H9 (cell line): ENCODE data around the gene KRTAP9-8. TPM values are rescaled to one million over a fixed set of nuclear protein-coding genes. Genes with fewer than 3 reads are reported as not detected.

Experiments
- DNase-seq: peaks from one replicate; pipeline ENCODE4 v3.0.0-alpha.2; 2017
- H2AFZ ChIP-seq: one replicate; pipeline ENCODE4 v1.6.1; 2013; ENCODE audit warnings: mild to moderate bottlenecking, low read length, control low read depth, moderate library complexity
- H2AK5ac ChIP-seq: 2 replicates; pipeline ENCODE4 v1.6.1; 2013; ENCODE audit warnings: low read length, control low read depth, mixed read lengths; ENCODE audit not compliant: insufficient read length
- H2BK120ac ChIP-seq: one replicate; pipeline ENCODE4 v1.6.1; 2013; ENCODE audit warnings: low read depth, mild to moderate bottlenecking, low read length, control low read depth, inconsistent platforms; ENCODE audit not compliant: poor library complexity, severe bottlenecking
- H2BK12ac ChIP-seq: 2 replicates; pipeline ENCODE4 v1.6.1; 2013; ENCODE audit warnings: low read length, control low read depth, mixed read lengths, low read depth; ENCODE audit not compliant: insufficient read length
- H2BK15ac ChIP-seq: 2 replicates; pipeline ENCODE4 v1.6.1; 2013; ENCODE audit warnings: low read depth, low read length, control low read depth
- H2BK20ac ChIP-seq: one replicate; pipeline ENCODE4 v1.6.1; 2013; ENCODE audit warnings: low read depth, mild to moderate bottlenecking, low read length, control low read depth, inconsistent platforms; ENCODE audit not compliant: poor library complexity, severe bottlenecking
- H2BK5ac ChIP-seq: 2 replicates; pipeline ENCODE4 v1.6.1; 2013; ENCODE audit warnings: low read length, control low read depth, mixed read lengths; ENCODE audit not compliant: insufficient read length
- H3K14ac ChIP-seq: 2 replicates; pipeline ENCODE4 v1.6.1; 2013; ENCODE audit warnings: low read length, control low read depth; ENCODE audit not compliant: insufficient read depth
- H3K18ac ChIP-seq: 2 replicates; pipeline ENCODE4 v1.6.1; 2013; ENCODE audit warnings: low read depth, mild to moderate bottlenecking, mixed read lengths, low read length, control low read depth; ENCODE audit not compliant: insufficient read length
- H3K23ac ChIP-seq: 2 replicates; pipeline ENCODE4 v1.6.1; 2013; ENCODE audit warnings: low read length, control low read depth, mixed read lengths, low read depth; ENCODE audit not compliant: insufficient read length
- H3K23me2 ChIP-seq: 2 replicates; pipeline ENCODE4 v1.6.1; 2013; ENCODE audit warnings: low read depth, mild to moderate bottlenecking, mixed read lengths, low read length, control low read depth; ENCODE audit not compliant: insufficient read length, poor library complexity, severe bottlenecking
- H3K27ac ChIP-seq: 2 replicates; pipeline ENCODE4 v1.5.1; 2013; ENCODE audit warnings: low read length, control low read depth, mixed read lengths, low read depth; ENCODE audit not compliant: insufficient read length
- H3K27me3 ChIP-seq: 2 replicates; pipeline ENCODE4 v1.6.1; 2013; ENCODE audit warnings: low read length, control low read depth, inconsistent platforms; ENCODE audit not compliant: insufficient read depth
- H3K4ac ChIP-seq: 2 replicates; pipeline ENCODE4 v1.6.1; 2013; ENCODE audit warnings: low read depth, mild to moderate bottlenecking, control low read depth, inconsistent platforms, low read length, moderate library complexity
- H3K4me1 ChIP-seq: 2 replicates; pipeline ENCODE4 v1.6.1; 2013; ENCODE audit warnings: low read length, control low read depth, inconsistent platforms; ENCODE audit not compliant: insufficient read depth
- H3K4me2 ChIP-seq: 2 replicates; pipeline ENCODE4 v1.6.1; 2013; ENCODE audit warnings: low read length, control low read depth, mixed read lengths; ENCODE audit not compliant: insufficient read length, insufficient read depth
- H3K56ac ChIP-seq: 2 replicates; pipeline ENCODE4 v1.6.1; 2013; ENCODE audit warnings: low read depth, mild to moderate bottlenecking, mixed read lengths, low read length, control low read depth; ENCODE audit not compliant: insufficient read length
- H3K79me1 ChIP-seq: 2 replicates; pipeline ENCODE4 v1.6.1; 2013; ENCODE audit warnings: low read depth, mild to moderate bottlenecking, moderate library complexity, low read length, control low read depth, inconsistent platforms; ENCODE audit not compliant: insufficient read depth, poor library complexity, severe bottlenecking
- H3K79me2 ChIP-seq: 2 replicates; pipeline ENCODE4 v1.6.1; 2013; ENCODE audit warnings: low read length, control low read depth, inconsistent platforms; ENCODE audit not compliant: insufficient read depth
- H3K9ac ChIP-seq: 2 replicates; pipeline ENCODE4 v1.6.1; 2013; ENCODE audit warnings: low read length, control low read depth, mixed read lengths; ENCODE audit not compliant: insufficient read length; ENCODE audit errors: extremely low read depth
- H3K9me3 ChIP-seq: one replicate; pipeline ENCODE4 v1.6.1; 2013; ENCODE audit warnings: low read depth, low read length, inconsistent platforms; ENCODE audit not compliant: control insufficient read depth
- H3T11ph ChIP-seq: one replicate; pipeline ENCODE4 v1.6.1; 2013; ENCODE audit warnings: mild to moderate bottlenecking, low read length, control low read depth, inconsistent platforms
- H4K20me1 ChIP-seq: one replicate; pipeline ENCODE4 v1.6.1; 2013; ENCODE audit not compliant: control insufficient read depth, insufficient read length, insufficient read depth
- H4K5ac ChIP-seq: 2 replicates; pipeline ENCODE4 v1.6.1; 2013; ENCODE audit warnings: low read depth, mild to moderate bottlenecking, mixed read lengths, low read length, control low read depth; ENCODE audit not compliant: insufficient read length
- H4K8ac ChIP-seq: replicated peaks from 2 replicates; pipeline ENCODE4 v1.6.1; 2013; ENCODE audit warnings: low read length, control low read depth, mixed read lengths, low read depth; ENCODE audit not compliant: insufficient read length
- H4K91ac ChIP-seq: 2 replicates; pipeline ENCODE4 v1.6.1; 2013; ENCODE audit warnings: low read depth, mild to moderate bottlenecking, moderate library complexity, mixed read lengths, low read length, control low read depth; ENCODE audit not compliant: insufficient read length
- H3K27ac Mint-ChIP-seq, 3 experiments: 2 replicates in 2 of 3; 3 replicates in 1 of 3; pipeline ENCODE4 v1.8.0; 2020 to 2021; ENCODE audit warnings: mixed read lengths in 3 of 3, mild to moderate bottlenecking in 1 of 3, moderate library complexity in 1 of 3
- H3K27me3 Mint-ChIP-seq: 2 replicates; pipeline ENCODE4 v1.8.0; 2021; ENCODE audit warnings: low read depth, mild to moderate bottlenecking, moderate library complexity, mixed read lengths
- H3K36me3 Mint-ChIP-seq, 3 experiments: 2 replicates in 2 of 3; 3 replicates in 1 of 3; pipeline ENCODE4 v1.8.0; 2020 to 2021; ENCODE audit warnings: low read depth in 3 of 3, mixed read lengths in 3 of 3; ENCODE audit not compliant: insufficient read depth in 1 of 3
- H3K4me1 Mint-ChIP-seq, 2 experiments: 2 replicates each; pipeline ENCODE4 v1.8.0; 2020; ENCODE audit warnings: mixed read lengths in 2 of 2
- H3K4me3 Mint-ChIP-seq, 2 experiments: 2 replicates in 1 of 2; 3 replicates in 1 of 2; pipeline ENCODE4 v1.8.0; 2020 to 2021; ENCODE audit warnings: mild to moderate bottlenecking in 2 of 2, mixed read lengths in 2 of 2, moderate library complexity in 1 of 2
- H3K9me3 Mint-ChIP-seq, 2 experiments: 2 replicates in 1 of 2; 3 replicates in 1 of 2; pipeline ENCODE4 v1.8.0; 2020; ENCODE audit warnings: mild to moderate bottlenecking in 2 of 2, mixed read lengths in 2 of 2, moderate library complexity in 1 of 2
- CTCF ChIP-seq: fragments of 200-600 bp; sonication (generic); conservative IDR thresholded peaks from 3 replicates; pipeline ENCODE4 v1.8.0; 2021; ENCODE audit warnings: antibody characterized with exemption, mild to moderate bottlenecking
- WGBS: extraction: QIAGEN DNeasy Blood & Tissue Kit; methylation state at CpG from one replicate; pipeline ENCODE4 v1.1.7; 2013; ENCODE audit warnings: missing lambda C conversion rate, low lambda C conversion rate, mixed read lengths; ENCODE audit not compliant: insufficient read length; ENCODE audit errors: extremely low coverage; 5-methylcytosine and 5-hydroxymethylcytosine counted together
- total RNA-seq: library from RNA; stranded (reverse); gene quantifications from 2 replicates; pipeline ENCODE4 v1.2.1, GENCODE V29; 2021

The KRTAP9-8 gene
- total RNA-seq, 1 experiment from 2014 or later, result not detected

- Histone ChIP-seq H3K27me3 (no peaks in the 10 kb centered on the region), H2BK15ac (no peak overlapping the region), H3T11ph (no peak overlapping the region), H3K79me2 (no peaks in the 10 kb centered on the region), H4K20me1 (no peaks in the 10 kb centered on the region), H3K4ac (no peak overlapping the region), H2BK120ac (no peak overlapping the region), H3K56ac (no peak overlapping the region), H3K27ac (no peak overlapping the region), H3K14ac (no peak overlapping the region), H3K23me2 (no peaks in the 10 kb centered on the region), H3K9me3 (no peaks in the 10 kb centered on the region), H2BK5ac (no peak overlapping the region), H3K4me2 (no peak overlapping the region), H3K79me1 (no peaks in the 10 kb centered on the region), H3K4me1 (no peaks in the 10 kb centered on the region), H2BK12ac (no peak overlapping the region), H4K8ac (no peak overlapping the region), H3K23ac (no peak overlapping the region), H3K18ac (no peak overlapping the region), H4K5ac (no peak overlapping the region), H2BK20ac (no peak overlapping the region), H2AFZ (no peak overlapping the region), H3K9ac (no peak overlapping the region), H2AK5ac (no peak overlapping the region), H4K91ac (no peak overlapping the region)
- no peak for DNase-seq
- WGBS, result no CpG with 5 or more reads among the region's 5 CpGs
- Mint-ChIP-seq H3K4me3 (no peak overlapping the region), H3K4me1 (no peaks in the 10 kb centered on the region), H3K9me3 (peaks cover 0 to 8% of the 10 kb centered on the region in 2 experiments; a peak in 3 of 5 replicates), H3K27me3 (peaks cover 4% of the 10 kb centered on the region), H3K36me3 (no peaks in the 10 kb centered on the region), H3K27ac (no peak overlapping the region)
- no peak for TF ChIP-seq CTCF
These were observed 38.2 kb upstream of the KRTAP9-8 start for GRCh38 chr17:41199421-41200078.
